NCI-H1105 (cell line): ENCODE data around the gene LRP1-AS.

ENCODE experiments used
- DNase-seq: peaks from one replicate; lab custom pipeline; 2025; lab: John Stamatoyannopoulos, UW

The LRP1-AS gene

DNA sequence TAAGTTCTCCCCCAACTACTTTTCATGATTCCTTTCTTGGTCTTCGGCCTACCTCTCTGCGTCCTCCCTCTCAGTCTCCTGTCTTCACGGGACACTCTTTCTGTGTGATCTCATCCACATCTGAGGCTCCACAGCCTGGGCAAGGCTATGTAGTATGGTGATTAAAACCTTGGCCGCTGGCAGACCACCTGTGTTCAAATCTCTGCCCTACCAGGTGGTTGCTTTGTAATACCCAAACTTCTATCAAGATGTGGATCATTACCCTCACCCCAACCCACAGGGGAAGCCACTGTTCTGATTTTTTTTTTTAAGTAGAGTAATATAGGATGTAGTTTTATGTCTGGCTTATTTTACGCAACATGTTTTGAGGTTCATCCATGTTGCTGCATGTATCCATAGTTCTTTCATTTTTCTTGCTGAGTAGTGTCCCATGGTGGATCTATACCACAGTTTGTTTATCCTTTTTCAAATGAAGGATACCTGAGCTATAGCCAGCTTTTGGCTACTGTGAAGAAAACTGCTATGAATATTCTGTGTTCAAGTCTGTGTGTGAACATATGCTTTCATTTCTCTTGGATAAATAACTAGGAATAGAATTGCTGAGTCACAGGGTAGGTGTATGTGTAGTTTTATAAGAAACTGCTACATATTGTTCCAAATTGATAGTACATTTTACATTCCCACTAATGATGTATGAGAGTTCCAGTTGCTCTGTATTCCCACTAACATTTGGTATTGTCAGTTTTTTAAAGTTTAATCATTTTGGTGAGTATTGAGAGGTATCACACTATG, 27.9 kb downstream of the LRP1-AS start:
- no peak for DNase-seq

DNA sequence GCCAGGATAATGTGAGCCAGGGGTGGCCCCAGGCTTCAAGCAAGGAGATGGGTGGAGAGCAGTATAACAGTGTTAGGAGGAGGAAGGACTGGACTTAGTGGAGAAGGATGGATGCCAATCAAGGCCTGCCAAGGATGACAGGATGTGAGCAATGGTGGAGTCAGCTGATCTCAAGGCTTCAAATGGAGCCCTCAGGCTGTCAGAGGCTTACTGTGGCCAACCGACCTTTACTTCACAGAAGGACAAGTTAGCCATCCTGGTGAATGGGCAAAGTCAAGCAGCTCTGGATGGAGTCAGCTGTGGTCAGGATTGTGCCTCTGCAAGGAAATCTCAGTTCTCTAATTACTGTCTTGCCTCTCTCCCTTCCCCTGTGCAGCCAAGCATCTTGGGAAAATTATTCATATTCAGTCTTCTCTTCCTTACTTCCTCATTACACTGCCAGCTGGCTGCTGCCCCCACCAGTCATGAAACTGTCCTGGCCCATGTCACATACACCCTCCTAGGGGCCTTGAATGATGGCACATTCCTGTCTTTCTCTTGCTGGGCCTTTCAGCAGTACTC, 28.6 kb downstream of the LRP1-AS start:
- DNase-seq, result no peak

DNA sequence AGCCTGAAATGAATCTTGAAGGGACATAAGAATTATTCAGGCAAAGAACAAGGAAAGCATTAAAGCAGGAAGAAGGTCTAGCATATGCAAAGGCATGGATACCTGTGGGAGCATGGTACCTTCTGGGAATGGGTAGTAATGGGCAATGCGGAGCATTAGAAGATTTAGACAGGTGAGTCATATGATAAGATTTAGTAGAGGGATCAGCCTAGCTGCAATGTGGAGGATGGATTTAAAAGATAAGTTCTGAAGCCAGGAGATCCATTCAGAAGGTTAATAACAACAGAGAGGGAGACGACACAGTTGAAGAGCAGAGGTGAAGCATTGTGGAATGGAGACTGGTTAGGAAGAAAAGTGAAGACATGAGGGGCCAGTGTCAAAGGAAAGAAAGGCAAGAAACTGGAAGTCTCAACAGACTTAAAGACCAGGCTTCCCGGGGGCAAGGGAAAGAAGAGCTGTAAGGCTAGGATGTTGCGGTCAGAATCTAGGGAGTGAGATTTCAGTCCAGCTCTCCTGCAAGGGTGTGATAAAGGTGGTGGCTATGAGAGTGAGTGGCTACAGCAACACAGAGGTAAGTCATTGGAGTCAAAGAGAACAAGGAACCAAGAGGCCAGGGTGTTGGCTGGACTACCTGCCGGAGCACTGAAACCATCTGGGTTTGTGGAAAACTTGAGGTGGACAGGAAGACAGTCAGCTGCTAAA, 30.7 kb downstream of the LRP1-AS start:
- no peak for DNase-seq

DNA sequence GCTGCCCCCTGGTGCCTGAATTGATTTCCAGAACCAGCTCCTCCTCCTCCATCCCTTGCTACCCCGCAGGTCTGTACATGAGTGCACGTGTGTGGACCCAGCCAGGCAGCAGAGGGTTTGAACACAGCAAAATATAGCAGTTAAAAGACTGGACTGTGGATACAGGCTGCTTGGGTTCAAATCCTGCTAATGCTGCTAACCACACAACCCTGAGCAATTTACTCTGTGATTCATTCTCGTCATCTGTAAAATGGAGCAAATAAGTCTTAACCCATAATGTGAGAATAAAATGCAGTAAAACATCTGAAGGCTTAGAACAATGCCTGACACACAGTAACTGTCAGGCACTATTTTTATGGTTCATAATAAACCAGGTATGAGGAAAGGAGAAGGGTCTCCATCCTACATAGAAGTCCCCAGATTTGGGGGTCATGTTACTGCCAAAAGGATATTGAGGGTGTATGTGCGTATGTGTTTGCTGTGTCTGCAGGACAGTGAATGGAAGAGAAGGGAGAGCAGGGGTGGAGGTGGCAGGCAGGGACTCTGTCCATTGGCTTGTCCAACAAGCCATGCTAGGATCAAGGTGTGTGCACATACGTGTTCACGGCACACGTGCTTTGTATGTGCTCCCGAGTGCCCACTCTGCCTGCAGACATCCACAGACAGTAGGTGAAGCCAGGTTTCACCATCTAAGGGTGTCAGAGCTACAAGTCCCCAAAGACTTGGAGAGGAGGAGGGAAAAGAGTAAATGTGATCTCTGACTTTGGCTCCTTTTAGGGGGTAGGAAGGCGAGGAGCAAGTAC, 34.7 kb downstream of the LRP1-AS start:
- no peak for DNase-seq

DNA sequence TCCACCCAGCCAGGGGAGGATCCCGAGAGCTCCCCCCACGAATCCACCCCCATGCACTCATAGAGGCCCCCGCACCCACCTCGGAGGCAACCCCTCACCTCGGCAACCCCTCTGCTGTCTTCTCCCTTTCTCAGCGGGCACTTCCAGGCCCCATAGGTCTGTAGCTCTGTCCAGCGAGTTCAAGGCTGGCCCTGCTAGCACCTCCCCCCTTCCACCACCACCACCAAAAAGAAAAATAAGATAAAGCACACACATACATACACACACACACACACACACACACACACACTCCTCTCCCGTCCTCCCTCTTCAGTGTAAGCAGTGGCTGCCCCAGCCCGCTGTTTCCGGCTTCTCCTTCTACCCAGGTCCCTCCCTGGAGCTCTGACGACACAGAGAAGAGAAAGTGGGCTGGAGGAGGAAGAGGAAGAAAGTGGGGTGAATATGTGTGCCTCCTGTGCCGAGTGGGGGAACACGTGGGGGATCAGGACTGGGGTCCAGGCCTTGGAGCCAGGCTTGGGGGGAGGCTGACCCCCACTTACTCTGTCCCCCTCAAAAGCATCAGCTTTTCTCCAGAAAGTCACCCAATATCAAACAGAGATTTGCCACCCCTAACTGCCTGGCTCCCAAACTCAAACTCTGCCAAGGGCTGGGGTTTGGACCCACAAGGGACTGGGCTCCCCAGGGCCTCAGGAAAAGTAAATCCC, 36.2 kb downstream of the LRP1-AS start, which contains the start of gene STAT6:
Gene STAT6, minus strand, starts transcription at position 332 of the 704 bp plus-strand sequence. CDS start 3,084 bp downstream, outside the sequence.
- DNase-seq, result no peak

DNA sequence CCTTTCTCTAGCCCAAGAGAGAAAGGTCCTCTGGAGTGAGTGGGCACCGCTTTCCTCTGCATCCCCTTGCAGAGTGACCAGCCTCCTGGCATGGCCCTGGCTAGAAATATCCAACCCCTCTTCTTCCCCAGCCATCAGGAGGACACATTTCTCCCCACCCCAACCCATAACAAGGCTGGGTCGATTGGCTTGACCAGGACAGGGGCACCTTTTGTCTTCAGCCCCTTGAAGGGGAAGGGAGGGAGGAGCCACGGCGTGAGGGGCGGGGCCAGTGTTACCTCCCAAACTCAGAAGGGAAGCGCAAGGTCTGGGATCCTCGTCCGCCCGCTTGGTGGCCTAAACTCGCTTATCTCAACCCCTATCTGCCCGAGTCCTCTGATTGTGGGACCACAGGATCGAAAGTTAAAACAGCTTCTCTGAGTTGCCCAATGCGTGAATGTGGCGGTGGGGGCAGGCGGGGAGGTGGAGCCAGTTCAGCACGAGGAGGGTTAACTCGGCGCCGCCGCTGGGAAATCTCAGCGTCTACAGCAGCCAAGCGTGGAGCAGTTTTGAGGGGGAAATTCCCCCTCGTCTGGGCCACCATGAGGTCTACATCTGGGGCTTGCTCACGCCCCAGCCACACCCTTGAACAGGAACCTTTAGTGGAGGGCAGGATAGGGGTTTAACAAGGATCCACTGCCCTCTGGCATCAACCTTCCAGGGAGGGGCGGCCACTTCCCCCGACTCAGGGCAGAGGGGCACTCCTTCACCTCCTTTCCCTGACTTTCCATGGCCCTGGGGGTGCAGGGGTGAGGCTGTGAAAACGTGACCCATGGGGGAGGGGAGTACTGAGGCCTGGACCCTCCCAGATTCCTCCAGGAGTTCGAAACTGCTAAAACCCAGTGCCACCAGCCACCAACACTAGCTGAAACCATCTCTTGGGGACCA, 37.1 kb downstream of the LRP1-AS start:
- DNase-seq, result no peak

DNA sequence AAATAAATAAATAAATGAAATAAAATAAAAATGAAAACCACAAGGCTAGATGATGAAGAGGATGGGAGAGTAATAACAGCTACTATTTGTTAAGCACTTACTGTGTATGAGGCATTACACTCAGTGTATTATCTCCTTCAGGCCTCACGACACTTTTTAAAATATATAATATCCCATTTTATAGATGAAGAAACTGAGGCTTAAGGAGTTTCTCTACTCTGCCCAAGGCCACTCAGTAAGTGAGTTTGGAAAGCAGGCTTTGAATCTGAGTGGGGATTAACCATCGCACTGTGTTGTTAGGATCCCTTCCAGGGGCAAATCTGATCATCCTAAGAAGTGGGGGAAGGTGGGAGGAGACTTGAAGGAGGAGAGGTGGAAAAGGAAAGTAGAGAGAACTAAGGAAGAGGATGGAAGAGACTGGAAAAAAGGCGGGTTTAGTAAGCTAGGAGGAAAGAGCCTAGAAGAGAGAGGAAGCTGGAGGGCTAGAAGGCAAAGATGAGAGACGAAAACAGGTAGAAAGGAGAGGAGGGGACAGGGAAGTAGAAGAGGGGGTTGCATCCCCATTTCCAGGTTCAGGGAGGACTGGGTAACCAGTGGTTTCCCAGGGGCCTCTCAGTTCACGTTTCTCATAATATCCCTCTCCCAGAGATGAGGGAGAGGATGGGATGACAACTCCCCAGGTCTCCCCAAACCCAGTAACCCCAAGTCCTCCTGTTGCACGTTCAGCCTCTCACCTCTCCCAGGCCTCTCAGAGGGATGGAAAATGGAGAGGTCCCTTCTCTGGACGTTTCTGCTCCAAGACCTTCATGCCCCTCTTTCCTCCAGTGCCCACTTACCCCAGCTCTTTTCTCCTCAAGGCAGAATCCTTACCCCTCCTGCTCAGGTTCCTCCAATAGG, 38.0 kb downstream of the LRP1-AS start:
- DNase-seq, result no peak

DNA sequence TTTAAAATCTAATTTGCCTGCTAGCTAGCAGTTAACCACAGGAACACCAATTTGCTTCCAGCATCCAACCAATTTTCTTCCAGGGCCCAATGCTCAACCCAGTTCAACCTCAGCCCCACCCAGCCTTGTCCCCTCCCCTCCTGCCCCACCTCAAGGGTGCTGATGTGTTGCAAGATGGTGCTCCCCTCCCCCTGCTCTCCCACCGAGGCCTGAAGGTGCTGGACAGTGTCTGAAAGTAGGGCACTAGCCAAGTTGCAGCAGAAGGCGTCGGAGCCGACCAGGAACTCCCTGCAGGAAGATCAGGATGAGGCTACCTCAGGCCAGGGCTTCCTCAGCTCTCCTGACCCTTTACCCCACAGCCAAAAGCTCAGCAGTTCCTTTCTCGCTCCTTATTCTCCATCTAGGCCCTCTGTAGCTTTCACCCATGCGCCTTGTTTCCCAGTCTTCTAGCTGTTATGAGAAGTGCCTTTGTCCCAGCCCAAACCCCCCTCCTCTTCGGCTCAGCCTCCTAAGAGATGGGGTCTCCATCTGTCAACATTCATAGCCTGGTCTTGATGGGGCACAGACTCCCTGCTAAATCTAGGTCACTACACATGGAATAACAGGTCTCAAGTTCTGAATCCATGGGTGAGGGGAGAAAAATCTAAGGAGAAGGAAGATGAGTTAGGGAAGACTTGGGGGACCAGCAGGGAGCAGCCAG, 39.8 kb downstream of the LRP1-AS start:
- DNase-seq, result no peak

DNA sequence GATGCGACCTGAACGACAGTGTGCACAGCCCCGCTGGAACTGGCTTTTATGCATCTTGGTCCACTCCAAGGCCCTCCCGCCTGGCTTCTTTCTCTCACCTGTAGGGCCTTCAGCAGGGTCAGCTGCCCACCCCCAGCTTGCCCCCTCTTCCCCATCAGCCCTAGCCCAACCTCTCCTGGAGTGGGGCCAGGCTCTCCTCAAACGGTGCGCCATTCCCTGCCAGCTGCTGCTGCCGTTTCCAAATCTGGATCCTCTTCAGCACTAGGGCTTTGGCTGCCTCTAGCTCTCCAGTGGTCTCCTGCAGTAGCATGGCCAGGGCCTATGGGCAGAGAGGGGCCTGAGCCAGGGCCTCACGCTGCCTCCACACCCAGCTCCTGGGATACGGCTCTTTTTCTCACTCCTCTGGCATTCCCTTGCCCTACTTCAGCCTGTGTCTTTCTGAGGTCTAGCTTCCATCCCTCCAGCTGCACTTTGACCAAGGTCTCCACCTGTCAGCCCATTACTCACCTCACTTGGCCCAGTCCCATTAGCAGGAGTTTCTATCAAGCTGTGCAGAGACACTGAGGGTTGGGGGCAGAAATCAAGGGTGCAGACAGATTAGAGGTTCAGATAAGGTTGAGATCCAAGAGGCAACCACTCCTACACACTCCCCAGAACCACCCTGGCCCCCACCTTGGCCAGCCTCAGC, 41.3 kb downstream of the LRP1-AS start:
- no peak for DNase-seq

DNA sequence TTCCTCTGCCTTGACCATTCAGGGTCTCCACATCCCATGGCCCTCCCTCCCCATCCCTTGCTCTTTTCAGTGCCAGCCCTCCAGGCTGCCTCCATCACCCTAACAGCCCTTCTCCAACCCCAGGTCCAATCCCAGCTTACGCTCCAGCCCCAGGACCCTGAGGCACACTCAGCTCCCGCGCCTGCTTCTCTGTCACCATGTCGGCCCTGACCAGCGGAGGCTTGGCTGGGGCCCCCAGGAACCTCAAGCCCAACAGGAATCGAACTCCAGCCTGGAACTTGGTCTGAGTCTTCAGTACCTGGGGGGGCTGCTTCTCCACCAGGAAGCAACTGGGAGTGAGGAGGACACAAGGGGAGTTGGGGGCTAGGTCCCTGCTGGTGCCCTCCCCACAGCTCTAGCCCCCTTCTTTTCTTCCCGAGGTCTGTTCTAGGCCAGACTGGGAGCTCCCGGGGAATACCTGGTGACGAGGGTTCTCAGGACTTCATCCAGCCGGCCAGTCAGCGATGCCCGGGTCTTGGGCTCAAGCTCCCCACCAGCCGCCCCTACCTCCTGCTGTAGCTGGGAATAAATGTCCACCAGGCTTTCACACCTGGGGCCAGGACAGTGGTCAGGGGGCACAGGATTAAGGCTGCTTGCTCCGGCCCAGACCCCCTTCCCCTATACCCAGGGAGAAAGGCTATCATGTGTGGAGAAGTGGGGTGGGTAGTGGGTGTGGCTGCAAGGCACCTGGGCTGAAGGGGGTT, 42.2 kb downstream of the LRP1-AS start:
- no peak for DNase-seq

DNA sequence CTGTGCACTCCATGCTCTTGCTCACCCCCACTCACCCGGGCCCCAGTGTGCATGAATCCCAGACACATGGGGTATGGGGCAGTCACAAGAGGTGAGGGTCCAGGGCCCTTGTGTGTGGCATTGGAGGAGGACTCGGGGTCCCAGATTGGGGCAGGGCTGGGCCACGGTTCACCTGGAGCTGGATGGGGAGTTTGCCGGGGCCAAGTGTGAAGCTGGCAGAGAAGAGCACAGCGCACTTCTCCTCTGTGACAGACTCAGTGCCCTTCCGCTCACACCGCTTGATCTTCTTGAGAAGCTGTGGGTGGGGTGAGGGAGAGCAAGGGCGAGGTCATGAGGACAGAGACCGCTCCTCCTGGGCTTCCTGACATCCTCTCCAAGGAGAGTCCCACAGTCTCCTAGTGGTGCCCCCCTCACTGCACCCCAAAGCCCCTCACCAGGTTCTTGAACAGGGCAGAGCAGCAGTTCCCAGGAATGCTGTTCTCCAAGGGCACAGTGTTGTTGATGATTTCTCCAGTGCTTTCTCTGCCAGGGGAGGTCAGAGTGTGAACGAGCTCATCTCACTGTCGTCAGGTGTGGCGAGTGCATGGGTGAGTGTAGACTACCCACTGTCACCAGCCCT, 43.0 kb downstream of the LRP1-AS start:
- DNase-seq, result no peak

DNA sequence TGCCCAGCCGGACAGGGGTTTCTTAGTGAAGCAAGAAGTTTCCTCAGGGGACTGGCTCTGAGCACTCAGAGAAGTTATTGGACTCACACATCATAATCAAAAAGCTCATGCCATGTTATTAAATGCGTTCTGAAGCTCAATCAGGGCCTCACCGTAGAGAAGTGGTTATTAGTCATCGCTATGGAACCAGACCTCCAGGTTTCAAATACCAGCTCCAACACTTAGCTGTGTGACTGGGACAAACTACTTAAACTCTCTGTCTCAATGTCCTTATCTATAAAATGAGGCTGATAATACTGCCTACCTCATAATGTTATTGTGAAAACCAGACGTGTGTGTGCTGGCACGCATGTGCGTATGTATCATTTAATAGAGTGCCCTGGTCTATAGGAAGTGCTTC, 43.6 kb downstream of the LRP1-AS start:
- DNase-seq, result no peak

DNA sequence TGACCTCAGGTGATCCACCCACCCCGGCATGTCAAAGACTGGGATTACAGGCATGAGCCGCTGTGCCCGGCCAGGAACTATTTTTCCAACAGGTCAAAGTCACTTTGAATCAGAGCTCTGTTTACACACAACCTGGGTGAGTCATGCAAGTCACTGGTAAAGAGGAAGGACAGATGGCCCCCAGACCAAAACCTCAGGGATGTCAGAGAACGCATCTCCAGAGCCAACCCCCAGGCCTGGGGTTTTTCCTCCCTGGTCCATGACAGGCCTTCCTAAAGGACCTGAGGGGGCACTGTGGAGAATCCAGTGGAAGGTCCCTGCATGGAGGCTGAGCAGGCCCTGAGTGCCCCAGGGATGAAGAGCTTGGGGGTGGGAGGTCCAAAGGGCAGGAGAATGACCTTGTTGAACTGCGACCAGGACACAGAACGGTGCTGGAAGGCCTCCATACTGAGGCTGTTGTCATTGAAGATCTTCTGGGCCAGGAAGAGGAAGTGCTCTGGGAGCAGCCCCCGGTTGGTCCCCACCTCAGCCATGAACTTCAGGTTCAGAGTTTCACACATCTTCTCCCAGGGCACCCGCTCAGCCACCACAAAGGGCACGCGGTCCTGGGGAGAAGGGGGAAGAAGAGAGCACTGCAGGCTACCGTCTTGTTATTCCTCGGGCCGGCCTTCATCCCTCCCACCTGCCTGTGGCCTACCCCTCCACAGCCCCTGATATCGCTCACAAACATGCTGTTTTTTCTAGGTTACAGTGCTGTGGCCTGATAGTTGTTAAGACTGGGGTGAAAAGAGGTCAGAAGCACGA, 45.3 kb downstream of the LRP1-AS start:
- DNase-seq, result no peak

DNA sequence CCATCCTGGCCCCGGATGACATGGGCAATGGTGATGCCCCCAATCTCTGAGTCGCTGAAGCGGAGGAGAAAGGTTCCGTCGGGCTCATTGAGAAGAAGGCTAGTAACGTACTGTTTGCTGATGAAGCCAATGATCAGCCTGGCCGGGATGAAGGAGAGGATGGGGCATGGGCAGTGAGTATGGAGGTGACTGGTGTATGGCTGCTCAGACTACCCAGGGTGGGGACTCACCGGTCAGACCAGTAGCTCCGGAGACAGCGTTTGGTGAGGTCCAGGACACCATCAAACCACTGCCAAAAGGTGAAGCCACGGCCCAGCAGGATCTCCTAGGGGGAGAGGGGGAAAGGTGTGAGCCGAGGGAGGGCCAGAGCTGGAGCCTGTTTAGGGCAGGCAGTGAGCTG, 47.7 kb downstream of the LRP1-AS start:
- DNase-seq, result no peak

DNA sequence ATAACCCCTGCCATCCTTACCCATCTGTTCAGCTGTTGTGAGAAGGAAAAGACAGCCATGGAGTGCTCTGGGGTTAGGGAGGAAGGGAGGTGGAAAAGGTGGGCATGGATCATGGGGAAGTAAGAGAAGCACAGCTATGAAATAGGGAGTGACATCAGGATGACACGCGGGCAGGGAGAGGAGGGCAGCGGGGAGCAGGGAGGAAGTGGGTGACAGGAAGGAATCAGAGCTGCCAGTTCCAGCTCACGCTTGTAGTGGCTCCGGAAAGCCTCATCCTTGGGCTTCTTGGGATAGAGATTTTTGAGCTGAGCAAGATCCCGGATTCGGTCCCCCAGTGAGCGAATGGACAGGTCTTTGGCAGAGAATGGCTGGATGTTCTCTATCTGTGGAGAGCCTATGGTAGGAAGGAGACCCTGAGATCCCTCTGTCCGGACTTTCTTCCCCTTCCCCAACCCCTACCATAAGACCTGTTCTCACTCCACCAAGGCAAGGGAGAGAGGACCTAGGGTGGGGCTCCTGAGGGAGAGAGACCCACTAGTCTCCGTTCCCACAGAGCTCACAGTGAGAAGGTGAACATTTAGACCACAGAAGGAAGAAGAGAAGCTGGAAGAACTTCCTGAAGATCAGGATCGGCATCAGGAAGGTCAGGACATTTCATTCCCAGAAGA, 48.2 kb downstream of the LRP1-AS start:
- no peak for DNase-seq

DNA sequence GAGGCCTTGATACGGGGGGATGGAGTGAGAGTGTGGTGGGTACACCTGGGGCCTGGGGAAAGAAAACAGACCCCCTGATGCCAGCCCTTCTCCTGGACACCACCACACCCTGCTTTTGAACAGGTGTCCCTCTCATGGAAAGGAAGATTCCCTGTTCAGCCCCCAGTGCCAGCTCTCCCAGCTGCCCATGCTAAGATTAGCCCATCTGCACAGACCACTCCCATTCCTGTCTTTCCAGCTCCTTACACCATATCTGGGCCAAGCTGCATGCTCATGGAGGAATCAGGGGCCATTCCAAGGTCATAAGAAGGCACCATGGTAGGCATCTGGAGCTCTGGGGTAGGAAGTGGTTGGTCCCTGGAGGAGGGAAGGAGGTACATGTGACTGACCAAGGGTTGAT, 48.9 kb downstream of the LRP1-AS start:
- no peak for DNase-seq
